RWPE2 (cell line): Measurements from ENCODE around the gene COL21A1.

Source experiments
- ATAC-seq: fragments of 200-7000 bp; cut with Tn5 transposase; 3 replicates; pipeline ENCODE4 v1.9.1; 2021; ENCODE audit warnings: low read depth
- DNase-seq: peaks from one replicate; pipeline ENCODE4 v3.0.0-alpha.2; 2020; ENCODE audit warnings: low spot score
- H3K27ac ChIP-seq: fragments of 450-650 bp; 2 replicates; pipeline ENCODE4 v1.5.1; 2017; ENCODE audit warnings: mild to moderate bottlenecking; ENCODE audit not compliant: poor library complexity, severe bottlenecking
- H3K27me3 ChIP-seq: fragments of 250-450 bp; sonication (Bioruptor Pico); 2 replicates; pipeline ENCODE4 v1.5.1; 2021; ENCODE audit warnings: mild to moderate bottlenecking, moderate library complexity; ENCODE audit not compliant: insufficient read depth, poor library complexity, severe bottlenecking
- H3K36me3 ChIP-seq: fragments of 250-450 bp; sonication (Bioruptor Pico); 2 replicates; pipeline ENCODE4 v1.5.1; 2020; ENCODE audit warnings: low read depth, mild to moderate bottlenecking, moderate library complexity
- H3K4me1 ChIP-seq: fragments of 250-450 bp; sonication (Bioruptor Pico); 2 replicates; pipeline ENCODE4 v1.5.1; 2021; ENCODE audit warnings: mild to moderate bottlenecking, moderate library complexity; ENCODE audit not compliant: insufficient read depth, poor library complexity, severe bottlenecking
- H3K4me3 ChIP-seq: fragments of 250-450 bp; sonication (Bioruptor Pico); 2 replicates; pipeline ENCODE4 v1.5.1; 2021; ENCODE audit warnings: mild to moderate bottlenecking, moderate library complexity; ENCODE audit not compliant: severe bottlenecking
- H3K9me3 ChIP-seq: fragments of 250-450 bp; sonication (Bioruptor Pico); 2 replicates; pipeline ENCODE4 v1.5.1; 2021; ENCODE audit warnings: mild to moderate bottlenecking, moderate library complexity; ENCODE audit not compliant: severe bottlenecking
- TF ChIP-seq, protein P1 (sequence below): fragments of 450-650 bp; IDR thresholded peaks from one replicate; pipeline ENCODE4 v1.5.1; 2017; ENCODE audit warnings: mild to moderate bottlenecking, moderate library complexity; ENCODE audit not compliant: poor library complexity, severe bottlenecking

The COL21A1 gene

DNA sequence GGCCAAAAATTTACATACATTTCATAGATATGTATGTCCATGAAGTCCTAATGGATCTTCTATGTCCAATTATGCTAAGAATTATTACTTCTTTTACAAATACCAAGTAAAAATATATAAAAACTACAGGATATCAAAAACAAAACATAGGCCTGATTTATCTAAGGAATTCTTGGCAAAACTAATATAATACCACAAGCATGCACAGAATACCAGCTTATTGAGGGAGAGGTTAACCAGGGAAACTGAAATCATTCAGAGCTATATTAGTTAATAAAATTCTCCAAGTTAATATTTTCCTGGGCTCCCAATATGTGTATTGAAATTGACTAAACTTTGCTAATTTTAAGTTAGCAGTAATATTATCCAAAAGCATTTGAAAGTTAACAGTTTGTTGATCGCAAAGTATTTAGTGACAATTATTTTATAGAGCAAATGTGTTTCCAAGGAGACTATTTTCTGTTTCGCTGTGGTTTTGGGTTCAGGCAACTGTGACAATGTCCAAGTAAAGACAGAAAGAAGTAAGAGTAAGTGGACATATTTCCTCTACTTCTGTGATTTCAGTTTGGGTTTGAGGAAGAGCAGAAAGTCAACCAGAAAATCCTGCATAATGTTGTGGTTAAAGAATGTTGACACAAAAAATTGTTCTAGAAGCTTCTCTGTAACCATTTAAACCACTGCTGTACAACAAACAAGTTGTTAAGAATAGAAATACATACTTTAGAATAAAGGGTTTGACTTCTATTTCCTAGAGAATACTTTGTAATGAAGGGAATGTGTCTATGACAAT, 167.4 kb downstream of the COL21A1 start:
- Histone ChIP-seq H3K9me3 (peaks cover 2% of the 10 kb centered on the region), H3K27ac (no peak overlapping the region)
- DNase-seq, result no peak

DNA sequence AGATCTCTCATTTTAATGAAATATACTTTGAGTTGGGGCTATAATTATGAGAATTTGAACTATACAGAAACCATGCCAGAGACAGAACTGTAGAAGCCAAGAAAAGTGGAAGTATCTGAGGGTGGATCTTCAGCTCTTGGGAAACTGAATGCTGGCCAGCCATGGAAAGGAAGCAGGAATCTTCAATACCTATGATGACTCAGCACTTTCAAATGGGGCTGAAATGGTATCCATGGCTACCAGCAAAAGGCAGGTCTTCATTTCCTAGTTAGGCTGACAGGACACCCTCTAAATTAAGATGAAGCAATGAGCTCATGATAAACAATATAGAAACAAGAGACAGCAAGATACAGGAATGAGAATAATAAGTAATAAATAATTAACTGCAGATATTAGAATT, 171.3 kb downstream of the COL21A1 start:
- Histone ChIP-seq H3K27me3 (no peaks in the 10 kb centered on the region), H3K9me3 (peaks cover 2% of the 10 kb centered on the region), H3K36me3 (no peaks in the 10 kb centered on the region), H3K4me3 (no peak overlapping the region), H3K27ac (no peak overlapping the region), H3K4me1 (no peaks in the 10 kb centered on the region)
- no peak for DNase-seq
- TF ChIP-seq, protein P1, sequence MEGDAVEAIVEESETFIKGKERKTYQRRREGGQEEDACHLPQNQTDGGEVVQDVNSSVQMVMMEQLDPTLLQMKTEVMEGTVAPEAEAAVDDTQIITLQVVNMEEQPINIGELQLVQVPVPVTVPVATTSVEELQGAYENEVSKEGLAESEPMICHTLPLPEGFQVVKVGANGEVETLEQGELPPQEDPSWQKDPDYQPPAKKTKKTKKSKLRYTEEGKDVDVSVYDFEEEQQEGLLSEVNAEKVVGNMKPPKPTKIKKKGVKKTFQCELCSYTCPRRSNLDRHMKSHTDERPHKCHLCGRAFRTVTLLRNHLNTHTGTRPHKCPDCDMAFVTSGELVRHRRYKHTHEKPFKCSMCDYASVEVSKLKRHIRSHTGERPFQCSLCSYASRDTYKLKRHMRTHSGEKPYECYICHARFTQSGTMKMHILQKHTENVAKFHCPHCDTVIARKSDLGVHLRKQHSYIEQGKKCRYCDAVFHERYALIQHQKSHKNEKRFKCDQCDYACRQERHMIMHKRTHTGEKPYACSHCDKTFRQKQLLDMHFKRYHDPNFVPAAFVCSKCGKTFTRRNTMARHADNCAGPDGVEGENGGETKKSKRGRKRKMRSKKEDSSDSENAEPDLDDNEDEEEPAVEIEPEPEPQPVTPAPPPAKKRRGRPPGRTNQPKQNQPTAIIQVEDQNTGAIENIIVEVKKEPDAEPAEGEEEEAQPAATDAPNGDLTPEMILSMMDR, result no peak
- no peak for ATAC-seq

More for the DNA sequence above, 167.4 kb downstream of the COL21A1 start:
- Histone ChIP-seq H3K4me3 (no peak overlapping the region), H3K27me3 (no peaks in the 10 kb centered on the region), H3K36me3 (no peaks in the 10 kb centered on the region), H3K4me1 (no peaks in the 10 kb centered on the region)
- no peak for ATAC-seq
- TF ChIP-seq, protein P1, result no peak

DNA sequence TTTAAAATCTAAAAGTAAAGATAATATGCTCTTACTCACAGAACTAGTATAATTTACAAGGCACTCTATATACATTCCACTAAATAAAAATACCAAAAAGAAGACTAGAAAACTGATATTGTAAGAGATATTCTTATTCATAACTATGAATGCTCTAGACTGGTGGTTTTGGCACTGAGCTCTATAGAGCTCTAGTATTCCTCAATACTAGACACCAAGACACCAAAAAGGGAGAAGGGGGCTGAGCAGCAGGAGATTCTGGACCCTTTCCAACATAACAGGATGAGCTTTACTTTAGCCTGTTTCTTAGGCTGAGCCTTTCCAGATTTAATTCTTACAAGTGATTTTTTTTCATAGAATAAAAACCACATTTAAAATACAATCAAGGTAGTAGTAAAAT, 173.6 kb downstream of the COL21A1 start:
- Histone ChIP-seq H3K9me3 (peaks cover 2% of the 10 kb centered on the region), H3K27me3 (no peaks in the 10 kb centered on the region), H3K4me1 (no peaks in the 10 kb centered on the region), H3K27ac (no peak overlapping the region), H3K4me3 (no peak overlapping the region), H3K36me3 (no peaks in the 10 kb centered on the region)
- DNase-seq, result no peak
- TF ChIP-seq, protein P1, result no peak
- no peak for ATAC-seq

DNA sequence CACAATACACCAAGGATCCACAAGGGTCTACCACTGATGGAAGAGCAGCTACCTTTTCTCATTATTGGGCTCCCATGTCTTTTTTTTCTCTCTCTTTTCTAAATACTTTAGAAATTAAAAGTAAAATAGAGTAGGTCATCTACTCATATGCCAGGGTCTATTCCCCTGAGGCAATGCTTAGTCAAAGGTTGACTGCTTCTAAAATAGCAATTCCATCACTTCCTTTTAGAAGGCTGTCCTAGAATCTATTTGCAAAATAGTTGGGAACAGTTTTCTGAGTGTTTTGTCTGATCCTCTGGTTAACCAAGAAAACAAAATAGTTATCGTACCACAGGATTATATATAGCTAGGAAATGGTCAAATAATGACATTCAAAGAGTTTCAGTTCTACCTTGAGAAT, 174.1 kb downstream of the COL21A1 start:
- no peak for DNase-seq
- no peak overlapping the region for H3K27ac ChIP-seq

More for the DNA sequence above, 174.1 kb downstream of the COL21A1 start:
- Histone ChIP-seq H3K27me3 (no peaks in the 10 kb centered on the region), H3K9me3 (peaks cover 2% of the 10 kb centered on the region), H3K36me3 (no peaks in the 10 kb centered on the region), H3K4me3 (no peak overlapping the region), H3K4me1 (no peaks in the 10 kb centered on the region)
- TF ChIP-seq, protein P1, result no peak
- no peak for ATAC-seq
